GM18498 (cell line): Measurements from ENCODE around the gene STKLD1.
"Not testable (repeated sequence)": the region's sequence is repeated elsewhere in the genome, so short reads cannot be mapped to it uniquely, and the experiment has no call there.

Experiments used
- ATAC-seq: cut with Tn5 transposase; IDR thresholded peaks from one replicate; pipeline ENCODE4 v1.9.1; 2021; ENCODE audit warnings: mild to moderate bottlenecking, moderate library complexity; ENCODE audit not compliant: unreplicated experiment

STKLD1 gene

DNA sequence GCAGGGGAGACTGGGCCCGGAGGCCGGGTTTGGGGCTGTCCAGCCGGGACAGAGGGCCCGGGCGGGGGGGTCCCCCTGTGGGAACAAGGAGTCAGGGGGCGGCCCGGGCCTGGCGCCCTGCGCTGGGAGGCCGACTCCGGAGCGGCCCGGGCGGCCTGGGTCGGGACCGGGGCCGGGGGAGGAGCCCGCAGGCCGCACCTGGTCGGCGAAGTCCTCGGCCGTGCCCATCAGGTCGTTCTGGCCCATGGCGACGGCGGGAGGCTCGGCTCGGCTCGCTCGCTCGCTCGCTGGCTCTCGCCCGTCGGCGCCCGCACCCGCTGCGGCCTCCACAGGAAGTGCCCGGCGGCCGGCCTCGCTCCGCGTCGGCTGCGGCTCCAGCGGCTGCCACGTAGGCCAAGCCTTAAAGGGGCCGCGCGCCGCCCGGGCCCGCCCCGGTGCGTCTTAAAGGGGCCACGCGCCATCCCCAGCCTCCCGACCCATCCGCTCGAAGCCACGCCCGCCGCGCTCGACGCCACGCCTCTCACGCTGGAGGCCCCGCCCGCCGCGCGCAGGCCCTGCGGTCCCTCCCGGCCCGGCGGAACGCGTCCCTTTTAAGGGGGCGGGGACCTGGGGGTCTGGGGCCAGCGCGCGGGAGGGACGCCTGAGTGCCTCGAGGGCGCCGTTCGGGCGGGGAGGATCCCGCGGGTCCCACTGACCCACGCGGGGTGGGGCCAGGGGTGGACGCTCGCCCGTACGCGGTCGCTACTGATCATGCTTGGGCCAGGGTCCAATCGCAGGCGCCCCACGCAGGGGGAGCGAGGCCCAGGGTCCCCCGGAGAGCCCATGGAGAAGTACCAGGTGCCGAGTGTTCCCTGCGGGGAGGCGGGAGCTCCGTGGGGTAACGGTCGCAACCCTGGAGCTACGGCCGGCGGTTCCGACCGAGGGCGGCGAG, at the start of gene STKLD1, which contains the start of gene SURF4:
TSS of gene STKLD1 (plus strand) at position 643 of the 931 bp plus-strand sequence. CDS start at position 751, 108 bp downstream.
TSS of gene SURF4 (minus strand) at position 337 of the 931 bp plus-strand sequence. CDS start at position 246, 91 bp downstream.
- peak; percentile 91 for ATAC-seq

- ATAC-seq = not testable (repeated sequence)
Observed at GRCh38 chr9:133327021-133327420, 49.1 kb upstream of the STKLD1 start.

DNA sequence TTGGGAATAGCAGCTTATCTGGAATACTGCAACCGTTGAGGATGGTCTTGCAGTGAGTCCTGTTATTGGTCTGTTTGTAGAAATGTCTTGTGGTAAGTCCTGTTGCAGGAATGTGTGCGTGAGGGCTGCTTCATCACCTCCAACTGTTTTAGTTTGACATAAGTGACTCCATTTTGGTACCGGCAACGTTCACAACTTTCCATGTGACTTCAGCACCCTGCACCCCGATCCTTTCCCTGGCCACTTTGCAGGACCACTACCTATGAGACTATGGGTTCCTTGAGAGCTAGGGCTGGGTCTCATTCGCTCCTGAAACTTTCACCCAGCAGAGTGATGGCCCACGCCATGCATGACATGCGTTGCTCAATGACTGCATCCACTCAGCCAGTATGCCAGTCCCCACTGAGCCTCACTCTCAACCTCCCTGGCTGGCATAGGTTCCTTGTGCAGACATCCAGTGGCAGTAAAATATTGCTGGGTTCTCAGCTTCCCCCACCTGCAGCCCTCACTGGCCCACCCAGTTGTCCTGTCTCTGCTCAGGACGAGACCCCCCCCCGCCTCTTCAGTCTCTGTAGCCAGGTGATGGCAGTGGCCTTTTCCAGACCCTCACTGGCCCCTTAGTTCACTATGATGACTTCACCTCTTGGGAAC, 48.2 kb upstream of the STKLD1 start:
- no peak for ATAC-seq

GRCh38 chr9:133329306-133330156, 46.6 kb upstream of the STKLD1 start:
- not testable (repeated sequence) for ATAC-seq

- ATAC-seq = no peak
Observed at GRCh38 chr9:133331221-133331620, 44.9 kb upstream of the STKLD1 start.

DNA sequence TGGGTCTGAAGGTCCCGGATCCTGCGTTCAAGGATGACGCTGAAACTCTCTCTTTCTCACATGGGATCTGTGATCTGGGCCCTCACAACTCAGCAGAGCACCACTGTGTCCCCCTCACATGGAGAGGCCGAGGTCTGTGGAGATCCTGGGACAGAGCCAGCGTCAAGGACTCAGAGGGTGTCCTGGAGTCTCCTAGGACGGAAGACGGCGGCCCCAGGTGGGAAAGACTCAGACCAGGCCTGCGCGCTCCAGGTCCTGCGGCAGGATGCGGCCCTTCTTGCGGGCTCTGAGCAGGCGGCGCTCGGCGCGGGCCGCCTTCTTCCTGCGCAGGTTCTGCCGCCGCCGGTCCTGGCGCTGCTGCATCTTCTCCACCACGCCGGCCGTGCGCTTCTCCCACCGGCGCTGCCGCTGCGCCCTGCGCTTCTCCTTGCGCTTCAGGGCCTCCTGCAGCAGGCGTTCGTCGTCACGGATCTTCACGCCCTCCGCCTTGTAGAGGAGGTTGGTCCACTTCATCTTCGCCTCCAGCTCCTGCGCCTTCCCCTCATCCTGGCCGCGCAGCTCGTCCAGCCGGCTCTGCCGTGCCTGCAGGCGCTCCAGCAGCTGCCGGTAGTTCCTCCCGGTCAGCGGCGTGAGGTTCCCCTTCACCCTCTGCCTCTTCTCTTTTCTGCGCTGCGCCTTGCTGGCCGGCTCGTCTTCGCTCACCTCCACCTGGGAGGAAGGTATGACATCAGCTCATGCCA, 44.4 kb upstream of the STKLD1 start:
- no peak for ATAC-seq

DNA sequence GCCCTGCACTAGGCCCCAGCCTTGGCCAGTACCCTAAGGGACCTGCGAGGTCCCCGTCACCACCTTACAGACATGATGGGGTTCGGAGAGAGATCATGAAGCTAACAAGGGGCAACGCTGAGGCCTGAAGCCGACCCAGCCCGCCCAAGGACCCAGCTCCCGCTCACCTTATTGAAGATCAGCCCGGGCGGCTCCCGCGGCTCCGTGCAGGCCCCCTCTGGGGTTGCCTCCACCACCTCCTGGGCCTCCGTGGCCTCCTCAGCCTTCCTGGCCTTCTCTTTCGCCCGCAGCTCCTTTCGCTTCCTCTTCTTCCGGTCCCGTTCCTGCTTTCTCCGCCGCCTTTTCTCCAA, 43.8 kb upstream of the STKLD1 start:
- no peak for ATAC-seq

DNA sequence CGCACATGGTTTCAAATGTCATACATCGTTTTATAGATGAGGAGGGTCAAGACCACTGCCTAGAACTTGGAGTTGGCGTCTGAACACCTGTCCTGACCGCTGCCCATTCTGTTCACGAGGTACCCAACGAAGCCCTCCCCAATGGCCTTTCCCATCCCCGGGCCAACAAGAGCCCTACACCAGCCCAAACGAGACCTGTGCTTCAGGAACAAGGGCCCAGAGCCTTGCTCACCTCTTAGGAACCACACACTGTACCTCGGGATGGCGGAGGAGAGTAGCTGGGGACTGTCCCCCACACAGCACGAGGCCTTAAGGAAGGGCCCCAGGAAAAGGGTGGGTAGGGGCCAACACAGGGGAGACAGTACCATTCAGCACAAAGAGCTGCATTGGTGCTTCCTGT, 43.2 kb upstream of the STKLD1 start:
- no peak for ATAC-seq

- ATAC-seq = no peak
Observed at GRCh38 chr9:133333566-133333965, 42.6 kb upstream of the STKLD1 start.

- ATAC-seq = no peak
Observed at GRCh38 chr9:133334161-133334560, 42.0 kb upstream of the STKLD1 start.

GRCh38 chr9:133334888-133335287, 41.3 kb upstream of the STKLD1 start:
- ATAC-seq = not testable (repeated sequence)

- ATAC-seq = peak; percentile 88
Observed at GRCh38 chr9:133335924-133336811, 40.0 kb upstream of the STKLD1 start, which contains the start of gene SURF6. Gene SURF6, minus strand, starts transcription at chr9:133336188. Its CDS starts 56 bp downstream, at chr9:133336132.

DNA sequence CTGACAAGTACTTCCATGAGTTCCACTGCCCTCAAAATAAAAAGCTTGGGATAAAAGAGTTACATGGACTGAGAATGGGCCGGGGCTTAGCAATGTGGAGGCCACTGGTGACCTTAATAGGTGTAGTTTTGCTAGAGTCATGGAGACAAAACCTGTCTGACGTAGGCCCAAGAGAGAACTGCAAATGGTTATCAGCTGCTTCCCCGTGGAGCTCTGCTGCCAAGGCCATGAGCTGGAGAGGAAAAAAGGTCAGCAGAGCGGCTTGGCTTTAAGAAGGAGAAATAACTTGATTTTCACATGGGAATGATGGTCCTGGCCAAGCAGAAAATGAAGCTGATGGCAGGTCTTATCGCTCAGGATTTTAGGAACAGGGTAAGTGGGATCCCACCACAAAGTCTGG, 36.5 kb upstream of the STKLD1 start:
- ATAC-seq = no peak

DNA sequence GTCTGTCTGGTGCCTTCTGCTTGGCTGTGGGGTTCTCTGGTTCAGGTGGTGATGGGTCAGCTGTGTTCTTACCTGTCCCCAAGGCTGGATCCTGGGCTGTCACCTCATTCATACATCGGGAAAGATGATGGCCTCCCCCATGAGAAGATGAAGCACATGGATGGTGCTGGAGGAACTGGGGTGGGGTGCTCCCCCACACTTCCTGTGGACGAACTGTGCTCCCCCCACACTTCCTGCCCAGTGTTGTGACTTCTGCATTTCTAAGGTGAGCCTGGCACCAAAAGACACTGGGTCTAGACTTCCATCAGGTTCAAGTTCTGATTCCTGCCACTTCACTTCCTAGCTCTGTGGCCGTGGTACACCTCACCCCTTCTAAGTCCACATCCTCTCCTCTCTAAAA, 35.9 kb upstream of the STKLD1 start:
- ATAC-seq = no peak

DNA sequence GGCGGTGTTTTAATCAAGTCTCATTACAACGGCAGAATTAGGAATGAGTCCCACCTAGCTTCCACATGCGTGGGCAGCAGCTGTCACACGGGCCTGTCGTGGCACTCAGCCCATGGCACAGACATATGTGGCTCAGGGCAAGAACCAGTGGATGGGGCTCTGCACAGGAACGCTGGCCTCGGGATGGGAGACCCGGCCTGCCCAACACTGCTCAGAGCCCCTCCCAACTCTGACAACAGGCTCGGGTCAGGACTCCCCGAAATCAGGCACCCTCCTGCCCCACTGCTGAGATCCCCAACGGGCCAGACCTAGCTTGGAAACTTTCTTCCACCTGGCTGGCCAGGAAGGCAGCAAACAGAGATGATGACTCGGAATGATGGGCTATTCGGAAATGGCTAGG, 35.2 kb upstream of the STKLD1 start:
- no peak for ATAC-seq

DNA sequence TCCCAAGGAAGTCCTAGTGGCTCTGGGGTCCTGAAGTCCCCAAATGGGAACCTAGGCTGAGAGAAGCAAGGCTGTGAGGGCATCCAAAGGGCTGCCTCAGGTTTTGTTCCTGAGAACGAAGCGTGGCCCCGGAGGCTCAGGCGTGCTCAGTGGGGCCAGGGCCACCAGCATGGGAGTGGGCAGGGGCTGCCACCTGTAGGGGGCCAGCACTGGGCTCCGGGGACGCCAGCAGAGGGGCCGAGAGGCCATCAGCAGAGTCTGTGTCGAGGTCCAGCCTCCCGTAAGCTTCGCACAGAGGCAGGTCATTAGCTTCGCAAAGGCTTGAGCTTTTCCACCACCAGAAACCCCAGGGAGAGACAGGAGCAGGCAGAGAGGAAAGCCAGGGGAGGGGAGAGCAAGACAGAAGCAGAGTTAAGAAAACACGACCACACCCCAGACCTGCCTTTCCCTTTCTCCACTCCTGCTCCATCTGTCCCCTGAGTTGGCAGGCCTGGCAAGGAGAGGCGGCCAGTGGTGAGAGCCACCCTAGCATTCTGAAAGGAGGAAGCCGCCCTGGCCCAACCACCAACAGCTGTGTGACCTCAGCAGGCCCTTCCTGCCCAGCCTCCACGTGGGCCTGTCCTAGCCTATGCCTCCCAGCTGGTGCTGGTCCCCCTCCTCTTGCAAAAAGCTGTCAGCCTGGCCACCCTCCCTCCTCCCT, 34.6 kb upstream of the STKLD1 start:
- no peak for ATAC-seq

DNA sequence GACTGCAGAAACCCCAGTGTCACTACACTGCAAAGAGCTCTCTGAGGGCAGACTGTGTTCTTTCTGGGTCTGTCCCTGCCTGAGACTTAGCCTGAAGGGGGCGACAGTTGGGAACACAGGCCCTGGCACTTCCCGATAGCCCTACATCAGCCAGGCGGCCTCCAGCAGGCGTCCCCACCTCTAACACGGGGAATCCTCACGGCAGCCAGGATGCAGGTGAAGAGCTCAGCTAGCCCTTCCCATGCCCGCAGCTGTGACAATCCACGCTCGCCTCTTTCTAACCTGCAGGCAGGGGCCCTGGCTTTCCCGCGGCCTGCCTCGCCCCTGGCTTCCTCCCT, 34.1 kb upstream of the STKLD1 start:
- no peak for ATAC-seq

DNA sequence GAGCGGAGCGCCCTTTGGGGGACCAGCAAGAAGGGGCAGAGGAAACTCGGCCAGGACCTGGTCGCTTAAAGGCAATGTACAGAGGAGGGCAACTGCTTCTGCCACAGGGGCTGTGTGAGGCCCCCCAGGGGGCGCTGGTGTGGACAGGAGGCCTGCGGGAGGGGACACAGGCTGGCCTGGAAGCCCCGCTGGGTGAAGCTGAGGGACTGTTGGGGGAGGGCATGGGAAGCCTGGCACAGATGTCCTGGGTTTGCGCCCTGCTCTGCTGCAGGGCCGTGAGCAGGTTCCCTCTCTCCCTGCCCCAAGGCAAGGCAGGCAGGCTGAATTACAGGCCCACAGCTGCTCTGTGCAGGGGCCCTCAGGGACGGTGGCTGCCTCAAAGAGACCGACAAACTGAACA, 33.6 kb upstream of the STKLD1 start:
- no peak for ATAC-seq

DNA sequence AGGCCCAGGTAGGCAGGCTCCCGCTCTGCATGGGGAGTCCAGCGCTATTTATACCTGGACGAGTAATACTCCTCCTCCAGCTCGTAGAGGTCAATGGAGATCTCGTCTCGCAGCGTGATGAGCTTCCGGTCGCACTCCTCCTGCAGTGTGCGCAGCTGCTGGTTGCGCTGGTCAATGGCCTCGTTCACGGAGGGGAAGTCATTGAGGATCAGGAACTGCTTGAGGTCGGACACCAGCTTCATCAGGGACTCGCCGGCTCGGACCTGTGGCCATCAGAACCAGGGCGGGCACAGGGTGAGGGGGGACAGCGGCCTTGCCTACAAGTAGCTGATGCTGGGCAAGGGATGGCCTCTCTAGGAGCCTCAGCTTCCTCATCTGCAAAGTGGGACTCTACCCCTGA, 32.1 kb upstream of the STKLD1 start:
- no peak for ATAC-seq
